K562 (cell line): ENCODE data around the gene GOLGA6B. TPM values are rescaled to one million over a fixed set of nuclear protein-coding genes. Genes with fewer than 3 reads are reported as not detected.
"Not testable (repeated sequence)": the region's sequence is repeated elsewhere in the genome, so short reads cannot be mapped to it uniquely, and the experiment has no call there.

Experiments
- ATAC-seq: fragments of 200-7000 bp; cut with Tn5 transposase; 3 replicates; pipeline ENCODE4 v1.9.1; 2020; ENCODE audit warnings: moderate library complexity
- Bru-seq: library from RNA; stranded (reverse); fragments of 400-500 nt; gene quantifications from one replicate; lab custom pipeline; 2021; lab: Mats Ljungman, UMichigan
- BruChase-seq, 2 experiments: library from RNA; stranded (reverse); fragments of 400-500 nt; gene quantifications; one replicate each; lab custom pipeline; 2021; lab: Mats Ljungman, UMichigan
- BruUV-seq: library from RNA; stranded (reverse); fragments of 400-500 nt; replicated peaks from 2 replicates; lab custom pipeline; 2021; lab: Mats Ljungman, UMichigan
- CTCF ChIA-PET: fragments of 300-600 bp; formaldehyde crosslinking; extraction: SDS; loops from one replicate; lab custom pipeline; 2021; ENCODE audit warnings: low intra/inter-chr PET ratio; lab: Yijun Ruan, JAX
- POLR2A ChIA-PET: fragments of 300-600, 350-650 bp; sonication (Branson Sonifier 250); formaldehyde crosslinking; extraction: SDS; loops from one replicate; lab custom pipeline; 2021; ENCODE audit warnings: antibody characterized with exemption, inconsistent platforms; lab: Yijun Ruan, JAX
- DNase-seq, 4 experiments: peaks; one replicate each; pipeline versions ENCODE4 v3.0.0 to v3.0.0-alpha.2; 2011 to 2018; ENCODE audit warnings: low spot score in 3 of 4, mixed read lengths in 3 of 4; ENCODE audit errors: extremely low read depth in 1 of 4
- FAIRE-seq: peaks from 2 replicates; lab custom pipeline; 2011; peaks lifted over from hg19 to GRCh38; lab: Jason Lieb, UNC
- H2AFZ ChIP-seq: 2 replicates; pipeline ENCODE4 v1.6.0; 2011; ENCODE audit warnings: low read depth, low read length, control low read depth, inconsistent platforms
- H3K27ac ChIP-seq: fragments of 200-600 bp; 3 replicates; pipeline ENCODE4 v1.8.0; 2011; ENCODE audit warnings: low read depth, mild to moderate bottlenecking, control low read depth, inconsistent platforms, low read length, moderate library complexity, mixed read lengths; ENCODE audit errors: extremely low read depth
- H3K27me3 ChIP-seq, 2 experiments: fragments of 300-600 bp in 1 of 2; 2 replicates in 1 of 2; 3 replicates in 1 of 2; pipeline versions ENCODE4 v1.6.0 to v1.8.0; 2011; ENCODE audit warnings: inconsistent platforms in 2 of 2, low read length in 2 of 2, mild to moderate bottlenecking in 1 of 2, mixed read lengths in 1 of 2, moderate library complexity in 1 of 2; ENCODE audit not compliant: control insufficient read depth in 2 of 2, insufficient read depth in 2 of 2
- H3K36me3 ChIP-seq: fragments of 300-600 bp; 3 replicates; pipeline ENCODE4 v1.8.0; 2011; ENCODE audit warnings: mild to moderate bottlenecking, low read length, inconsistent platforms; ENCODE audit not compliant: control insufficient read depth, insufficient read depth
- H3K4me1 ChIP-seq, 2 experiments: fragments of 200-600 bp in 1 of 2; replicated peaks in 1 of 2; 2 replicates in 1 of 2; 3 replicates in 1 of 2; pipeline versions ENCODE4 v1.5.1 to v1.8.0; 2011; ENCODE audit warnings: inconsistent platforms in 2 of 2, low read length in 2 of 2, mild to moderate bottlenecking in 1 of 2, mixed read lengths in 1 of 2, moderate library complexity in 1 of 2; ENCODE audit not compliant: control insufficient read depth in 2 of 2, insufficient read depth in 2 of 2
- H3K4me2 ChIP-seq: 2 replicates; pipeline ENCODE4 v1.6.1; 2011; ENCODE audit warnings: low read length, control low read depth, inconsistent platforms, mixed read lengths; ENCODE audit not compliant: insufficient read depth
- H3K4me3 ChIP-seq: fragments of 200-600 bp; sonication (generic), shearing (Covaris generic); 2 replicates; pipeline ENCODE4 v1.5.1; 2016; ENCODE audit warnings: control low read depth, inconsistent platforms
- H3K79me2 ChIP-seq: fragments of 200-600 bp; 3 replicates; pipeline ENCODE4 v1.8.0; 2011; ENCODE audit warnings: low read length, inconsistent platforms; ENCODE audit not compliant: control insufficient read depth, insufficient read depth
- H3K9ac ChIP-seq, 2 experiments: 2 replicates each; pipeline versions ENCODE4 v1.6.0 to v1.6.1; 2011; ENCODE audit warnings: low read depth in 2 of 2, low read length in 2 of 2, control low read depth in 1 of 2, inconsistent platforms in 1 of 2, mild to moderate bottlenecking in 1 of 2, mixed read lengths in 1 of 2; ENCODE audit not compliant: insufficient read depth in 1 of 2
- H3K9me1 ChIP-seq: one replicate; pipeline ENCODE4 v1.6.0; 2011; ENCODE audit warnings: inconsistent platforms, mild to moderate bottlenecking, low read length, moderate library complexity; ENCODE audit not compliant: control insufficient read depth, insufficient read depth
- H3K9me3 ChIP-seq: replicated peaks from 2 replicates; pipeline ENCODE4 v1.5.1; 2011; ENCODE audit warnings: low read depth, low read length, inconsistent platforms; ENCODE audit not compliant: control insufficient read depth, insufficient read depth
- H4K20me1 ChIP-seq: replicated peaks from 2 replicates; pipeline ENCODE4 v1.6.1; 2011; ENCODE audit warnings: low read length, inconsistent platforms, mixed read lengths; ENCODE audit not compliant: control insufficient read depth, insufficient read depth
- WGBS: fragments of 100-300 bp; shearing (Covaris generic); methylation state at CpG from one replicate; pipeline ENCODE4 v1.1.6; 2016; ENCODE audit warnings: low coverage, mixed read lengths; ENCODE audit not compliant: insufficient coverage; ENCODE audit errors: missing lambda C conversion rate; 5-methylcytosine and 5-hydroxymethylcytosine counted together
- in situ Hi-C: fragments of 300-500 bp; cut with MboI; formaldehyde crosslinking; loops from 4 replicates; pipeline ENCODE4 v1.15.0; 2018; ENCODE audit warnings: inconsistent platforms, mixed read lengths
- intact Hi-C: fragments of 100-400 bp; cut with micrococcal nuclease; formaldehyde crosslinking; loops from 2 replicates; pipeline ENCODE4 v1.14.2; 2022
- long read RNA-seq, 3 experiments: library from polyadenylated mRNA in 2 of 3; library from RNA in 1 of 3; unstranded in 2 of 3; stranded (forward) in 1 of 3; transcript quantifications; one replicate each; pipeline ENCODE4 v2.0.0, GENCODE V29; 2019 to 2022
- polyA minus RNA-seq, 3 experiments: library from RNA; depleted of rRNA, polyadenylated mRNA; stranded (reverse); fragments of >200 nt; gene quantifications; 2 replicates each; pipeline ENCODE4 v1.2.3, GENCODE V29; 2011
- polyA plus RNA-seq, 8 experiments: library from polyadenylated mRNA; depleted of rRNA in 4 of 8; stranded (reverse) in 5 of 8; unstranded in 3 of 8; fragments of >200 nt; fragmentation: Nextera tagmentation in 2 of 8; fragmentation: Illumina TruSeq in 1 of 8; extraction: Ambion mirVana in 2 of 8; extraction: Trizol in 1 of 8; gene quantifications; 2 replicates each; pipeline versions ENCODE4 v1.2.1 to v1.2.3, GENCODE V29; 2011 to 2014; ENCODE audit warnings: inconsistent platforms in 1 of 8, missing spikeins in 1 of 8
- total RNA-seq, 7 experiments: library from RNA; depleted of rRNA in 6 of 7; stranded (reverse); fragments of >200 nt in 6 of 7; fragmentation: Illumina TruSeq in 2 of 7; extraction: Trizol in 2 of 7; gene quantifications; 2 replicates each; pipeline versions ENCODE4 v1.2.1 to v1.2.3, GENCODE V29; 2011 to 2021; ENCODE audit warnings: low replicate concordance in 1 of 7

The GOLGA6B gene, protein sequence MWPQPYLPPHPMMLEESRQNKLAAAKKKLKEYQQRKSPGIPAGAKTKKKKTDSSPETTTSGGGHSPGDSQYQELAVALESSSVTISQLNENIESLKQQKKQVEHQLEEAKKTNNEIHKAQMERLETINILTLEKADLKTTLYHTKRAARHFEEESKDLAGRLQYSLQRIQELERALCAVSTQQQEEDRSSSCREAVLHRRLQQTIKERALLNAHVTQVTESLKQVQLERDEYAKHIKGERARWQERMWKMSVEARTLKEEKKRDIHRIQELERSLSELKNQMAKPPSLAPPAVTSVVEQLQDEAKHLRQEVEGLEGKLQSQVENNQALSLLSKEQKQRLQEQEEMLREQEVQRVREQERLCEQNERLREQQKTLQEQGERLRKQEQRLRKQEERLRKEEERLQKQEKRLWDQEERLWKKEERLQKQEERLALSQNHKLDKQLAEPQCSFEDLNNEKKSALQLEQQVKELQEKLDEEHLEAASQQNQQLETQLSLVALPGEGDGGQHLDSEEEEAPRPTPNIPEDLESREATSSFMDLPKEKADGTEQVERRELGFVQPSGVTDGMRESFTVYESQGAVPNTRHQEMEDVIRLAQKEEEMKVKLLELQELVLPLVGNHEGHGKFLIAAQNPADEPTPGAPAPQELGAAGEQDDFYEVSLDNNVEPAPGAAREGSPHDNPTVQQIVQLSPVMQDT
- total RNA-seq (2011; cell fraction: chromatin; rRNA removed; ENCODE audit: low replicate concordance), result not detected in 2 replicates
- total RNA-seq (2011; cell fraction: nucleolus; rRNA removed), result not detected in 2 replicates
- not detected in 2 replicates for total RNA-seq (2011; cell fraction: nucleoplasm; rRNA removed)
- total RNA-seq (2014; rRNA removed) (not detected in 2 replicates), total RNA-seq (2014; rRNA removed; fragmentation: Illumina TruSeq; extraction: Trizol) (not detected in 2 replicates), total RNA-seq (2015; rRNA removed; fragmentation: Illumina TruSeq; extraction: Trizol) (not detected in 2 replicates), total RNA-seq (2021) (not detected in 2 replicates), polyA plus RNA-seq (2011; rRNA removed) (not detected in 2 replicates), polyA plus RNA-seq (2014; fragmentation: Illumina TruSeq; extraction: Trizol) (not detected in 2 replicates), polyA plus RNA-seq (2014; fragmentation: Nextera tagmentation; extraction: Ambion mirVana) (not detected), polyA plus RNA-seq (2014; rRNA removed) (not detected in 2 replicates), polyA minus RNA-seq (2011; rRNA and poly(A)+ RNA removed) (not detected in 2 replicates), Bru-seq, nascent RNA (not detected), BruChase-seq, experiment 1, labeled RNA remaining after a 2-hour chase (percentile 9 among the genes with signal in this experiment), BruChase-seq, experiment 2, labeled RNA remaining after a 6-hour chase (percentile 9 among the genes with signal in this experiment)
- polyA plus RNA-seq (2011; cell fraction: cytosol; rRNA removed), result not detected in 2 replicates
- polyA plus RNA-seq (2011; cell fraction: nucleus; rRNA removed), result not detected in 2 replicates
- not detected in 2 replicates for polyA plus RNA-seq (2012)
- not detected in 2 replicates for polyA minus RNA-seq (2011; cell fraction: cytosol; rRNA and poly(A)+ RNA removed)
- polyA minus RNA-seq (2011; cell fraction: nucleus; rRNA and poly(A)+ RNA removed), result not detected in 2 replicates
- long read RNA-seq, experiment 1, result 0 reads
- long read RNA-seq, experiment 2, result 0 reads
- long read RNA-seq, experiment 3, result 0 reads

DNA sequence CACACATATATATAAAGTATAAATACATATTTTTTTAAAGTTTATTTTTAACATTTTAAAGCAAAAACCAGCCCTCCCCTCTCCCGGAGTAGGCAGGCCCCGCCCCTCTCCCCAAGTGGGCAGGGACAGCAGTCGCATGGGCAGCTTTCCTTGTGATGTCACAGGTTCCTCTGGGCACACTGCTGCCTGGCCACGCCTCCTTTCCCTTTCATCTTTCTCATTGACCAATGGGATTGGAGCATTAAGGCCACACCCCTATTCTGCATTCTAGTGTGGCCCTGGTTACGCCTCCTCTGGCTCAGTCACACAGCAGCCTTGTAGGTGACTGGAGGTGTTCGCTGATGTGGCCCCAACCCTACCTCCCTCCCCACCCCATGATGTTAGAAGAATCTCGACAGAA is at the start of gene GOLGA6B:
GOLGA6B (plus strand) TSS at position 301 of the 400 bp plus-strand sequence; CDS start at position 342, 41 bp downstream.
- intact Hi-C loops, H3K4me2 ChIP-seq: not testable (repeated sequence)

More for the DNA sequence above, at the start of gene GOLGA6B:
- H3K4me3 ChIP-seq, H3K27me3 ChIP-seq, BruUV-seq, H2AFZ ChIP-seq, FAIRE-seq, H4K20me1 ChIP-seq, H3K4me1 ChIP-seq, H3K9me3 ChIP-seq, CTCF ChIA-PET, H3K27ac ChIP-seq, H3K36me3 ChIP-seq, ATAC-seq, DNase-seq, H3K79me2 ChIP-seq, POLR2A ChIA-PET, H3K9ac ChIP-seq, H3K9me1 ChIP-seq: not testable (repeated sequence)
- in situ Hi-C loops, result loop anchor here (25.0 kb wide), 1 partner anchor 1408 kb away; no protein-coding TSS in a partner anchor
- no CpG with 5 or more reads among the region's 7 CpGs for WGBS
